H9 (cell line): Measurements from ENCODE around the gene COX11. TPM values are rescaled to one million over a fixed set of nuclear protein-coding genes. Genes with fewer than 3 reads are reported as not detected.

Experiments used
- DNase-seq: peaks from one replicate; pipeline ENCODE4 v3.0.0-alpha.2; 2017
- H2AFZ ChIP-seq: one replicate; pipeline ENCODE4 v1.6.1; 2013; ENCODE audit warnings: mild to moderate bottlenecking, low read length, control low read depth, moderate library complexity
- H2AK5ac ChIP-seq: 2 replicates; pipeline ENCODE4 v1.6.1; 2013; ENCODE audit warnings: low read length, control low read depth, mixed read lengths; ENCODE audit not compliant: insufficient read length
- H2BK120ac ChIP-seq: one replicate; pipeline ENCODE4 v1.6.1; 2013; ENCODE audit warnings: low read depth, mild to moderate bottlenecking, low read length, control low read depth, inconsistent platforms; ENCODE audit not compliant: poor library complexity, severe bottlenecking
- H2BK12ac ChIP-seq: 2 replicates; pipeline ENCODE4 v1.6.1; 2013; ENCODE audit warnings: low read length, control low read depth, mixed read lengths, low read depth; ENCODE audit not compliant: insufficient read length
- H2BK15ac ChIP-seq: 2 replicates; pipeline ENCODE4 v1.6.1; 2013; ENCODE audit warnings: low read depth, low read length, control low read depth
- H2BK20ac ChIP-seq: one replicate; pipeline ENCODE4 v1.6.1; 2013; ENCODE audit warnings: low read depth, mild to moderate bottlenecking, low read length, control low read depth, inconsistent platforms; ENCODE audit not compliant: poor library complexity, severe bottlenecking
- H2BK5ac ChIP-seq: 2 replicates; pipeline ENCODE4 v1.6.1; 2013; ENCODE audit warnings: low read length, control low read depth, mixed read lengths; ENCODE audit not compliant: insufficient read length
- H3K14ac ChIP-seq: 2 replicates; pipeline ENCODE4 v1.6.1; 2013; ENCODE audit warnings: low read length, control low read depth; ENCODE audit not compliant: insufficient read depth
- H3K18ac ChIP-seq: 2 replicates; pipeline ENCODE4 v1.6.1; 2013; ENCODE audit warnings: low read depth, mild to moderate bottlenecking, mixed read lengths, low read length, control low read depth; ENCODE audit not compliant: insufficient read length
- H3K23ac ChIP-seq: 2 replicates; pipeline ENCODE4 v1.6.1; 2013; ENCODE audit warnings: low read length, control low read depth, mixed read lengths, low read depth; ENCODE audit not compliant: insufficient read length
- H3K23me2 ChIP-seq: 2 replicates; pipeline ENCODE4 v1.6.1; 2013; ENCODE audit warnings: low read depth, mild to moderate bottlenecking, mixed read lengths, low read length, control low read depth; ENCODE audit not compliant: insufficient read length, poor library complexity, severe bottlenecking
- H3K27ac ChIP-seq: 2 replicates; pipeline ENCODE4 v1.5.1; 2013; ENCODE audit warnings: low read length, control low read depth, mixed read lengths, low read depth; ENCODE audit not compliant: insufficient read length
- H3K27me3 ChIP-seq: 2 replicates; pipeline ENCODE4 v1.6.1; 2013; ENCODE audit warnings: low read length, control low read depth, inconsistent platforms; ENCODE audit not compliant: insufficient read depth
- H3K4ac ChIP-seq: 2 replicates; pipeline ENCODE4 v1.6.1; 2013; ENCODE audit warnings: low read depth, mild to moderate bottlenecking, control low read depth, inconsistent platforms, low read length, moderate library complexity
- H3K4me1 ChIP-seq: 2 replicates; pipeline ENCODE4 v1.6.1; 2013; ENCODE audit warnings: low read length, control low read depth, inconsistent platforms; ENCODE audit not compliant: insufficient read depth
- H3K4me2 ChIP-seq: 2 replicates; pipeline ENCODE4 v1.6.1; 2013; ENCODE audit warnings: low read length, control low read depth, mixed read lengths; ENCODE audit not compliant: insufficient read length, insufficient read depth
- H3K56ac ChIP-seq: 2 replicates; pipeline ENCODE4 v1.6.1; 2013; ENCODE audit warnings: low read depth, mild to moderate bottlenecking, mixed read lengths, low read length, control low read depth; ENCODE audit not compliant: insufficient read length
- H3K79me1 ChIP-seq: 2 replicates; pipeline ENCODE4 v1.6.1; 2013; ENCODE audit warnings: low read depth, mild to moderate bottlenecking, moderate library complexity, low read length, control low read depth, inconsistent platforms; ENCODE audit not compliant: insufficient read depth, poor library complexity, severe bottlenecking
- H3K79me2 ChIP-seq: 2 replicates; pipeline ENCODE4 v1.6.1; 2013; ENCODE audit warnings: low read length, control low read depth, inconsistent platforms; ENCODE audit not compliant: insufficient read depth
- H3K9ac ChIP-seq: 2 replicates; pipeline ENCODE4 v1.6.1; 2013; ENCODE audit warnings: low read length, control low read depth, mixed read lengths; ENCODE audit not compliant: insufficient read length; ENCODE audit errors: extremely low read depth
- H3K9me3 ChIP-seq: one replicate; pipeline ENCODE4 v1.6.1; 2013; ENCODE audit warnings: low read depth, low read length, inconsistent platforms; ENCODE audit not compliant: control insufficient read depth
- H3T11ph ChIP-seq: one replicate; pipeline ENCODE4 v1.6.1; 2013; ENCODE audit warnings: mild to moderate bottlenecking, low read length, control low read depth, inconsistent platforms
- H4K20me1 ChIP-seq: one replicate; pipeline ENCODE4 v1.6.1; 2013; ENCODE audit not compliant: control insufficient read depth, insufficient read length, insufficient read depth
- H4K5ac ChIP-seq: 2 replicates; pipeline ENCODE4 v1.6.1; 2013; ENCODE audit warnings: low read depth, mild to moderate bottlenecking, mixed read lengths, low read length, control low read depth; ENCODE audit not compliant: insufficient read length
- H4K8ac ChIP-seq: replicated peaks from 2 replicates; pipeline ENCODE4 v1.6.1; 2013; ENCODE audit warnings: low read length, control low read depth, mixed read lengths, low read depth; ENCODE audit not compliant: insufficient read length
- H4K91ac ChIP-seq: 2 replicates; pipeline ENCODE4 v1.6.1; 2013; ENCODE audit warnings: low read depth, mild to moderate bottlenecking, moderate library complexity, mixed read lengths, low read length, control low read depth; ENCODE audit not compliant: insufficient read length
- H3K27ac Mint-ChIP-seq, 3 experiments: 2 replicates in 2 of 3; 3 replicates in 1 of 3; pipeline ENCODE4 v1.8.0; 2020 to 2021; ENCODE audit warnings: mixed read lengths in 3 of 3, mild to moderate bottlenecking in 1 of 3, moderate library complexity in 1 of 3
- H3K27me3 Mint-ChIP-seq: 2 replicates; pipeline ENCODE4 v1.8.0; 2021; ENCODE audit warnings: low read depth, mild to moderate bottlenecking, moderate library complexity, mixed read lengths
- H3K36me3 Mint-ChIP-seq, 3 experiments: 2 replicates in 2 of 3; 3 replicates in 1 of 3; pipeline ENCODE4 v1.8.0; 2020 to 2021; ENCODE audit warnings: low read depth in 3 of 3, mixed read lengths in 3 of 3; ENCODE audit not compliant: insufficient read depth in 1 of 3
- H3K4me1 Mint-ChIP-seq, 2 experiments: 2 replicates each; pipeline ENCODE4 v1.8.0; 2020; ENCODE audit warnings: mixed read lengths in 2 of 2
- H3K4me3 Mint-ChIP-seq, 2 experiments: 2 replicates in 1 of 2; 3 replicates in 1 of 2; pipeline ENCODE4 v1.8.0; 2020 to 2021; ENCODE audit warnings: mild to moderate bottlenecking in 2 of 2, mixed read lengths in 2 of 2, moderate library complexity in 1 of 2
- H3K9me3 Mint-ChIP-seq, 2 experiments: 2 replicates in 1 of 2; 3 replicates in 1 of 2; pipeline ENCODE4 v1.8.0; 2020; ENCODE audit warnings: mild to moderate bottlenecking in 2 of 2, mixed read lengths in 2 of 2, moderate library complexity in 1 of 2
- CTCF ChIP-seq: fragments of 200-600 bp; sonication (generic); conservative IDR thresholded peaks from 3 replicates; pipeline ENCODE4 v1.8.0; 2021; ENCODE audit warnings: antibody characterized with exemption, mild to moderate bottlenecking
- WGBS: extraction: QIAGEN DNeasy Blood & Tissue Kit; methylation state at CpG from one replicate; pipeline ENCODE4 v1.1.7; 2013; ENCODE audit warnings: missing lambda C conversion rate, low lambda C conversion rate, mixed read lengths; ENCODE audit not compliant: insufficient read length; ENCODE audit errors: extremely low coverage; 5-methylcytosine and 5-hydroxymethylcytosine counted together
- total RNA-seq: library from RNA; stranded (reverse); gene quantifications from 2 replicates; pipeline ENCODE4 v1.2.1, GENCODE V29; 2021

The COX11 gene
- total RNA-seq, 1 experiment from 2014 or later = 76.1 TPM

GRCh38 chr17:54951286-54951685 is 17.2 kb downstream of the COX11 start:
- Histone ChIP-seq H3K4me2 (no peak overlapping the region), H3K9ac (no peak overlapping the region), H3K14ac (no peak overlapping the region), H2BK20ac (no peak overlapping the region), H4K8ac (no peak overlapping the region), H3K27me3 (no peaks in the 10 kb centered on the region), H3K79me1 (no peaks in the 10 kb centered on the region), H2BK5ac (no peak overlapping the region), H4K91ac (no peak overlapping the region), H3K4ac (no peak overlapping the region), H2AFZ (no peak overlapping the region), H2BK15ac (no peak overlapping the region), H3K4me1 (no peaks in the 10 kb centered on the region), H3K56ac (no peak overlapping the region), H2AK5ac (no peak overlapping the region), H2BK120ac (no peak overlapping the region), H3K23me2 (no peaks in the 10 kb centered on the region), H3K9me3 (no peaks in the 10 kb centered on the region), H2BK12ac (no peak overlapping the region), H4K5ac (no peak overlapping the region), H3K23ac (no peak overlapping the region), H3K27ac (no peak overlapping the region), H3K79me2 (no peaks in the 10 kb centered on the region), H4K20me1 (no peaks in the 10 kb centered on the region), H3T11ph (no peak overlapping the region), H3K18ac (no peak overlapping the region)
- no CpG with 5 or more reads among the region's 4 CpGs for WGBS
- Mint-ChIP-seq H3K9me3 (no peaks in the 10 kb centered on the region), H3K4me1 (no peaks in the 10 kb centered on the region), H3K36me3 (peaks cover 34 to 72% (median 56%) of the 10 kb centered on the region in 3 experiments), H3K27ac (no peak overlapping the region), H3K27me3 (no peaks in the 10 kb centered on the region), H3K4me3 (no peak overlapping the region)
- TF ChIP-seq CTCF = no peak
- no peak for DNase-seq
